Keratinocyte (primary cell): ENCODE measurements around the gene TFRC.

ENCODE experiments used
- CTCF ChIP-seq, 3 experiments: IDR thresholded peaks in 1 of 3; conservative IDR thresholded peaks in 1 of 3; optimal IDR thresholded peaks in 1 of 3; 2 replicates in 2 of 3; 3 replicates in 1 of 3; pipeline versions ENCODE3 to v1.5.1; 2011; ENCODE audit warnings: low read length in 3 of 3, mild to moderate bottlenecking in 3 of 3, moderate library complexity in 2 of 3, control low read depth in 1 of 3, inconsistent platforms in 1 of 3; ENCODE audit not compliant: insufficient read depth in 2 of 3; ENCODE audit errors: extremely low read depth in 1 of 3
- EZH2 ChIP-seq: IDR thresholded peaks from one replicate; pipeline ENCODE4 v1.6.1; 2012; ENCODE audit warnings: inconsistent platforms, mild to moderate bottlenecking, low read length, moderate library complexity

- TF ChIP-seq CTCF (optimal IDR thresholded peaks at IDR 0.05 in 1 of 3, IDR thresholded peaks at IDR 0.05 in 1 of 3, conservative IDR thresholded peaks at IDR 0.05 in 1 of 3; ENCODE audit: extremely low read depth in 1 of 3, insufficient read depth in 2 of 3, low read length in 3 of 3) (no peak), EZH2 (no peak)
These were observed 28.4 kb downstream of the TFRC start for GRCh38 chr3:196053487-196053886.
